Measurements from ENCODE around the gene RIMBP2. TPM values are rescaled to one million over a fixed set of nuclear protein-coding genes. Genes with fewer than 3 reads are reported as not detected.

Gene RIMBP2
- polyA plus RNA-seq, 1 donor (not counting 4 experiments of a cell fraction or from before 2014, with no cell fraction given), result 0.16 TPM

DNA sequence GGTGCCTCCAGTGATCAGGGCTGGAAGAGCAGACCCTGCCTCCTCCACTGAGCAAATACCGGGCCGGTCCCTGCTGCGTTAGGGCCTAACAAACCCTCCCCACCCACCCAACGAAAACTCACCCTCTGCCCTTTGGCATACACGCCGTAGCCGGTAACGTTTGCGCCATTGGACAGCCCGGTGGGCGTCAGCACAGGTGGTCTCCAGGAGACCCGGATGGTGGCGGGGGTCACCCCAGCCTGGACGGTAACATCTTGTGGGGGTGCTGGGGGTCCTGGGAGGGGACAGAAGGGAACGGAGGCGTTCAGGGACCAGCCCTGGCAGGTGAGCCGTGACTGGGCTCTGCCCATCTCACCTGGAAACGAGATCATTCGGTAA is 277.9 kb downstream of the RIMBP2 start:
- Histone ChIP-seq H3K27ac (ENCODE audit: control insufficient read depth, insufficient read depth, low read length) (no peak overlapping the region), H2AFZ (ENCODE audit: control insufficient read depth, low read length) (no peak overlapping the region), H3K9me3 (ENCODE audit: control insufficient read depth, low read depth, low read length) (peaks cover 14% of the 10 kb centered on the region), H3K9ac (ENCODE audit: control insufficient read depth, extremely low read depth, insufficient read depth, low read length) (no peak overlapping the region), H3K27me3 (ENCODE audit: control insufficient read depth, extremely low read depth, insufficient read depth, low read length) (no peaks in the 10 kb centered on the region), H3K4me2 (ENCODE audit: control insufficient read depth, extremely low read depth, insufficient read depth, low read depth, low read length) (no peak overlapping the region), H3K79me2 (ENCODE audit: control insufficient read depth, insufficient read depth, low read length) (no peaks in the 10 kb centered on the region), H4K20me1 (ENCODE audit: control insufficient read depth, extremely low read depth, insufficient read depth, low read length) (no peaks in the 10 kb centered on the region), H3K36me3 (ENCODE audit: control insufficient read depth in 2 of 2, extremely low read depth in 1 of 2, insufficient read depth in 2 of 2, low read length in 2 of 2) (no peaks in the 10 kb centered on the region), H3K4me3 (ENCODE audit: control insufficient read depth in 2 of 3, extremely low read depth in 1 of 3, insufficient read depth in 2 of 3, low read depth in 1 of 3, low read length in 3 of 3) (no peak overlapping the region), H3K4me1 (ENCODE audit: control insufficient read depth, extremely low read depth, insufficient read depth, low read length) (no peaks in the 10 kb centered on the region), H3K9me1 (ENCODE audit: control insufficient read depth, extremely low read depth, insufficient read depth, low read length) (no peaks in the 10 kb centered on the region)
- TF ChIP-seq EZH2 (IDR thresholded peaks at IDR 0.05; ENCODE audit: low read length), result no peak
- TF ChIP-seq, protein P1, sequence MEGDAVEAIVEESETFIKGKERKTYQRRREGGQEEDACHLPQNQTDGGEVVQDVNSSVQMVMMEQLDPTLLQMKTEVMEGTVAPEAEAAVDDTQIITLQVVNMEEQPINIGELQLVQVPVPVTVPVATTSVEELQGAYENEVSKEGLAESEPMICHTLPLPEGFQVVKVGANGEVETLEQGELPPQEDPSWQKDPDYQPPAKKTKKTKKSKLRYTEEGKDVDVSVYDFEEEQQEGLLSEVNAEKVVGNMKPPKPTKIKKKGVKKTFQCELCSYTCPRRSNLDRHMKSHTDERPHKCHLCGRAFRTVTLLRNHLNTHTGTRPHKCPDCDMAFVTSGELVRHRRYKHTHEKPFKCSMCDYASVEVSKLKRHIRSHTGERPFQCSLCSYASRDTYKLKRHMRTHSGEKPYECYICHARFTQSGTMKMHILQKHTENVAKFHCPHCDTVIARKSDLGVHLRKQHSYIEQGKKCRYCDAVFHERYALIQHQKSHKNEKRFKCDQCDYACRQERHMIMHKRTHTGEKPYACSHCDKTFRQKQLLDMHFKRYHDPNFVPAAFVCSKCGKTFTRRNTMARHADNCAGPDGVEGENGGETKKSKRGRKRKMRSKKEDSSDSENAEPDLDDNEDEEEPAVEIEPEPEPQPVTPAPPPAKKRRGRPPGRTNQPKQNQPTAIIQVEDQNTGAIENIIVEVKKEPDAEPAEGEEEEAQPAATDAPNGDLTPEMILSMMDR (optimal IDR thresholded peaks at IDR 0.05 in 1 of 3, IDR thresholded peaks at IDR 0.05 in 1 of 3, conservative IDR thresholded peaks at IDR 0.05 in 1 of 3; ENCODE audit: extremely low read depth in 1 of 3, insufficient read depth in 2 of 3, low read length in 3 of 3), result no peak
- DNase-seq (ENCODE audit: low read depth, low spot score), result no peak
- FAIRE-seq, result no peak
- dilution Hi-C loops (cut with MboI; ENCODE audit: extremely low pct_ligation_motif_present, low sequenced_read_pairs), result no loop called here

DNA sequence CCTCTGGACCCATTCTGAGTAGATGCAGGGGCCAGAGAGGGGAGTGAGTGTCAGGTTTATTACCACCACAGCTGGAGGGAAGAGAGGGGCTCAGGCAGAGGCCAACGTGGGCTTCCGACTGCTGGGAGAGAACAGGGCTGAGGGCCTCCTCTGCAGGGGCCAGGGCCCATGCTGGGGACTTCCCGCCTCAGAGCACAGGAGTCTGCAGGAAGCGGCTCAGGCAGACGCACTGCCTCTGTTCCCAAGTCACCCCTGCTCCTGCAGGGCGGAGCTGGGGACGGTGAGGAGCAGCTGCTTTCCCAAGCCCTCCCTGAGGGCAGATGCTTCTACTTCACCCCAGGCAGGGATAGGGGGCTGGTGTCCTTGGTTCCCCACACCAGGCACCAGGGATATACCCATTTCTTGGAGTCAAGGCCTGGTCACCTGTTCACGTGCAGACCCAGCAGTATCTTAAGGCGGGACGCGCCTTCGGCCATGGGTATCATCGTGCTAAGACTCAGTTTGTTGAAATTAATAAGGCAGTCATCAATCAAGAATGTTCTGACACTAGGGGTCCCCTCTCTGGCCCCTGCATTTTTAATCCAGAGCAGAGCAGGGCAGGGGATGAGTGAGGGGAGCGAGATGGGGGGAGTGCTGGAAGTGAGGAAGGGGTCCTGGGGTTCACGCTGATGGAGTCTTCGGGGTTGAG is 278.4 kb downstream of the RIMBP2 start:
- Histone ChIP-seq H3K9ac (ENCODE audit: control insufficient read depth, extremely low read depth, insufficient read depth, low read length) (no peak overlapping the region), H3K27ac (ENCODE audit: control insufficient read depth, insufficient read depth, low read length) (no peak overlapping the region), H3K4me1 (ENCODE audit: control insufficient read depth, extremely low read depth, insufficient read depth, low read length) (no peaks in the 10 kb centered on the region), H3K9me1 (ENCODE audit: control insufficient read depth, extremely low read depth, insufficient read depth, low read length) (no peaks in the 10 kb centered on the region), H3K27me3 (ENCODE audit: control insufficient read depth, extremely low read depth, insufficient read depth, low read length) (no peaks in the 10 kb centered on the region), H3K9me3 (ENCODE audit: control insufficient read depth, low read depth, low read length) (peaks cover 14% of the 10 kb centered on the region), H3K79me2 (ENCODE audit: control insufficient read depth, insufficient read depth, low read length) (no peaks in the 10 kb centered on the region), H3K4me2 (ENCODE audit: control insufficient read depth, extremely low read depth, insufficient read depth, low read depth, low read length) (no peak overlapping the region), H3K4me3 (ENCODE audit: control insufficient read depth in 2 of 3, extremely low read depth in 1 of 3, insufficient read depth in 2 of 3, low read depth in 1 of 3, low read length in 3 of 3) (no peak overlapping the region), H2AFZ (ENCODE audit: control insufficient read depth, low read length) (no peak overlapping the region), H4K20me1 (ENCODE audit: control insufficient read depth, extremely low read depth, insufficient read depth, low read length) (no peaks in the 10 kb centered on the region), H3K36me3 (ENCODE audit: control insufficient read depth in 2 of 2, extremely low read depth in 1 of 2, insufficient read depth in 2 of 2, low read length in 2 of 2) (no peaks in the 10 kb centered on the region)
- FAIRE-seq (no peak), DNase-seq (ENCODE audit: low read depth, low spot score) (no peak)
- TF ChIP-seq EZH2 (IDR thresholded peaks at IDR 0.05; ENCODE audit: low read length), result no peak
- TF ChIP-seq, protein P1 (optimal IDR thresholded peaks at IDR 0.05 in 1 of 3, IDR thresholded peaks at IDR 0.05 in 1 of 3, conservative IDR thresholded peaks at IDR 0.05 in 1 of 3; ENCODE audit: extremely low read depth in 1 of 3, insufficient read depth in 2 of 3, low read length in 3 of 3), result no peak
- dilution Hi-C loops (cut with MboI; ENCODE audit: extremely low pct_ligation_motif_present, low sequenced_read_pairs), result no loop called here
